CD4-positive, alpha-beta memory T cell (primary cell): ENCODE data around the gene MYBBP1A. TPM values are rescaled to one million over a fixed set of nuclear protein-coding genes. Genes with fewer than 3 reads are reported as not detected.

Experiments used
- CTCF ChIA-PET: fragments of 350-600 bp; sonication (Branson Sonifier 250); formaldehyde crosslinking; loops from one replicate; lab custom pipeline; 2021; ENCODE audit warnings: inconsistent platforms; ENCODE audit not compliant: partially characterized antibody; lab: Charles Lee
- POLR2A ChIA-PET: fragments of 350-600 bp; sonication (Branson Sonifier 250); formaldehyde crosslinking; loops from one replicate; lab custom pipeline; 2021; ENCODE audit not compliant: partially characterized antibody; lab: Charles Lee
- DNase-seq, 5 donors: peaks; one replicate each; pipeline versions ENCODE4 v3.0.0 to v3.0.0-alpha.2; 2020 to 2022; ENCODE audit warnings: mixed read lengths in 1 of 5
- H3K27ac ChIP-seq: one replicate; pipeline ENCODE4 v1.7.0; 2013; ENCODE audit warnings: low read depth, low read length
- H3K27me3 ChIP-seq: 2 replicates; pipeline ENCODE4 v1.7.0; 2013; ENCODE audit warnings: mild to moderate bottlenecking, low read length, moderate library complexity; ENCODE audit not compliant: insufficient read depth
- H3K36me3 ChIP-seq: 2 replicates; pipeline ENCODE4 v1.7.0; 2013; ENCODE audit warnings: mild to moderate bottlenecking, low read length, moderate library complexity; ENCODE audit not compliant: insufficient read depth
- H3K4me1 ChIP-seq: 2 replicates; pipeline ENCODE4 v1.7.0; 2013; ENCODE audit warnings: mild to moderate bottlenecking, low read length, moderate library complexity; ENCODE audit not compliant: insufficient read depth
- H3K4me3 ChIP-seq, 2 donors: one replicate each; pipeline ENCODE4 v1.7.0; 2013; ENCODE audit warnings: low read length in 2 of 2, mild to moderate bottlenecking in 1 of 2
- H3K9me3 ChIP-seq, 2 donors: one replicate each; pipeline ENCODE4 v1.7.0; 2013; ENCODE audit warnings: low read length in 2 of 2, control low read depth in 1 of 2; ENCODE audit not compliant: control insufficient read depth in 1 of 2
- H3K27ac Mint-ChIP-seq, 7 donors: one replicate each; pipeline ENCODE4 v1.8.0; 2020 to 2021; ENCODE audit warnings: mixed read lengths in 7 of 7, mild to moderate bottlenecking in 6 of 7, inconsistent platforms in 3 of 7, moderate library complexity in 3 of 7
- H3K27me3 Mint-ChIP-seq, 2 donors: one replicate each; pipeline ENCODE4 v1.8.0; 2020 to 2021; ENCODE audit warnings: mixed read lengths in 2 of 2
- H3K36me3 Mint-ChIP-seq, 2 donors: one replicate each; pipeline ENCODE4 v1.8.0; 2020 to 2021; ENCODE audit warnings: mixed read lengths in 2 of 2, inconsistent platforms in 1 of 2, mild to moderate bottlenecking in 1 of 2
- H3K4me1 Mint-ChIP-seq, 4 donors: one replicate each; pipeline ENCODE4 v1.8.0; 2020 to 2021; ENCODE audit warnings: mixed read lengths in 4 of 4, mild to moderate bottlenecking in 1 of 4
- H3K4me3 Mint-ChIP-seq, 8 donors: one replicate each; pipeline ENCODE4 v1.8.0; 2020 to 2021; ENCODE audit warnings: mixed read lengths in 8 of 8, mild to moderate bottlenecking in 7 of 8, moderate library complexity in 6 of 8, inconsistent platforms in 3 of 8
- H3K9me3 Mint-ChIP-seq, 8 donors: one replicate each; pipeline ENCODE4 v1.8.0; 2020 to 2021; ENCODE audit warnings: mixed read lengths in 8 of 8, mild to moderate bottlenecking in 5 of 8, inconsistent platforms in 3 of 8, moderate library complexity in 1 of 8
- intact Hi-C: fragments of 100-400 bp; cut with micrococcal nuclease; formaldehyde crosslinking; loops from one replicate; pipeline ENCODE4 v1.15.1; 2023
- polyA plus RNA-seq, 2 donors: library from polyadenylated mRNA; unstranded; fragments of 300-500 nt; fragmentation: Illumina TruSeq; gene quantifications; one replicate each; pipeline ENCODE4 v1.2.3, GENCODE V29; 2021
- total RNA-seq, 2 experiments: library from RNA; stranded (reverse); gene quantifications; one replicate each; pipeline ENCODE4 v1.2.3, GENCODE V29; 2021

Gene MYBBP1A
- total and polyA plus RNA-seq, 4 experiments from 2014 or later = 12.5 to 74.7 (median 54.3) TPM

GRCh38 chr17:4587803-4588202 is 32.6 kb upstream of the MYBBP1A start:
- ChIA-PET POLR2A (no interaction called here), CTCF (interaction anchor here (1.3 kb wide), 1 partner anchor 21 kb away, joined by 3 read pairs; no protein-coding TSS in a partner anchor)
- Mint-ChIP-seq H3K27me3 (peaks cover 28 to 39% of the 10 kb centered on the region in 2 donors), H3K36me3 (no peaks in the 10 kb centered on the region), H3K9me3 (no peaks in the 10 kb centered on the region), H3K4me1 (peaks cover 1 to 10% (median 4%) of the 10 kb centered on the region in 4 donors), H3K27ac (no peak overlapping the region), H3K4me3 (no peak overlapping the region)
- no peaks in the 10 kb centered on the region for H3K36me3 ChIP-seq
- intact Hi-C loops = no loop called here
- H3K9me3 ChIP-seq = no peaks in the 10 kb centered on the region
- H3K27ac ChIP-seq = no peak overlapping the region
- H3K4me1 ChIP-seq = peaks cover 3% of the 10 kb centered on the region
- DNase-seq = no peak
- H3K4me3 ChIP-seq = no peak overlapping the region
- peaks cover 10% of the 10 kb centered on the region for H3K27me3 ChIP-seq

- CTCF ChIA-PET = interaction anchor here (1.3 kb wide), 1 partner anchor 20 kb away, joined by 3 read pairs; no protein-coding TSS in a partner anchor
- Mint-ChIP-seq H3K27ac (no peak overlapping the region), H3K27me3 (peaks cover 29 to 38% of the 10 kb centered on the region in 2 donors), H3K9me3 (no peaks in the 10 kb centered on the region), H3K4me1 (peaks cover 1 to 10% (median 4%) of the 10 kb centered on the region in 4 donors), H3K4me3 (no peak overlapping the region), H3K36me3 (no peaks in the 10 kb centered on the region)
- intact Hi-C loops = no loop called here
- Histone ChIP-seq H3K27me3 (peaks cover 10% of the 10 kb centered on the region), H3K36me3 (no peaks in the 10 kb centered on the region), H3K4me3 (no peak overlapping the region), H3K9me3 (no peaks in the 10 kb centered on the region), H3K27ac (no peak overlapping the region), H3K4me1 (peaks cover 3% of the 10 kb centered on the region)
- no peak for DNase-seq
- POLR2A ChIA-PET = no interaction called here
These were observed 32.0 kb upstream of the MYBBP1A start for GRCh38 chr17:4587195-4587594.

GRCh38 chr17:4586043-4586442 is 30.9 kb upstream of the MYBBP1A start:
- Histone ChIP-seq H3K27me3 (peaks cover 10% of the 10 kb centered on the region), H3K4me3 (no peak overlapping the region), H3K36me3 (no peaks in the 10 kb centered on the region), H3K27ac (no peak overlapping the region), H3K4me1 (peaks cover 3% of the 10 kb centered on the region), H3K9me3 (no peaks in the 10 kb centered on the region)
- H3K4me1 Mint-ChIP-seq = peaks cover 1 to 10% (median 4%) of the 10 kb centered on the region in 4 donors
- peaks cover 33 to 40% of the 10 kb centered on the region in 2 donors for H3K27me3 Mint-ChIP-seq
- CTCF ChIA-PET = no interaction called here
- peak overlapping the region in 4 of 8 donors; percentile 20 to 46 (median 27) for H3K4me3 Mint-ChIP-seq
- POLR2A ChIA-PET = no interaction called here
- intact Hi-C loops = no loop called here
- H3K36me3 Mint-ChIP-seq = no peaks in the 10 kb centered on the region
- DNase-seq = no peak
- H3K9me3 Mint-ChIP-seq = no peaks in the 10 kb centered on the region
- H3K27ac Mint-ChIP-seq = no peak overlapping the region

- Histone ChIP-seq H3K27ac (no peak overlapping the region), H3K4me1 (peaks cover 3% of the 10 kb centered on the region), H3K9me3 (no peaks in the 10 kb centered on the region), H3K27me3 (peaks cover 10% of the 10 kb centered on the region), H3K36me3 (no peaks in the 10 kb centered on the region), H3K4me3 (no peak overlapping the region)
- POLR2A ChIA-PET = no interaction called here
- intact Hi-C loops = no loop called here
- Mint-ChIP-seq H3K9me3 (no peaks in the 10 kb centered on the region), H3K36me3 (no peaks in the 10 kb centered on the region), H3K27ac (no peak overlapping the region), H3K4me1 (peaks cover 1 to 10% (median 4%) of the 10 kb centered on the region in 4 donors), H3K27me3 (peaks cover 33 to 41% of the 10 kb centered on the region in 2 donors), H3K4me3 (no peak overlapping the region)
- CTCF ChIA-PET = no interaction called here
- no peak for DNase-seq
These were observed 30.4 kb upstream of the MYBBP1A start for GRCh38 chr17:4585638-4585994.

GRCh38 chr17:4584917-4585637 is 29.9 kb upstream of the MYBBP1A start:
- CTCF ChIA-PET = no interaction called here
- H3K9me3 Mint-ChIP-seq = no peaks in the 10 kb centered on the region

GRCh38 chr17:4584101-4584916 is 29.1 kb upstream of the MYBBP1A start, which contains the start of gene SMTNL2:
Gene SMTNL2, plus strand, starts transcription at chr17:4584529. Its CDS starts 77 bp downstream, at chr17:4584606.
- Histone ChIP-seq H3K36me3 (no peaks in the 10 kb centered on the region), H3K9me3 (no peaks in the 10 kb centered on the region), H3K27ac (no peak within 1 kb of the TSS), H3K4me3 (no peak within 1 kb of the TSS), H3K4me1 (peaks cover 3% of the 10 kb centered on the region), H3K27me3 (peaks cover 10% of the 10 kb centered on the region)
- DNase-seq = no peak
- intact Hi-C loops = no loop called here
- Mint-ChIP-seq H3K36me3 (no peaks in the 10 kb centered on the region), H3K4me1 (peaks cover 1 to 10% (median 4%) of the 10 kb centered on the region in 4 donors), H3K9me3 (no peaks in the 10 kb centered on the region), H3K27me3 (peaks cover 30 to 36% of the 10 kb centered on the region in 2 donors), H3K4me3 (peak within 1 kb of the TSS; percentile 60 to 77 (median 74)), H3K27ac (no peak within 1 kb of the TSS)
- ChIA-PET POLR2A (interaction anchor here (0.9 kb wide), 1 partner anchor 29 kb away, joined by 4 read pairs; the partner anchor contains the start of gene MYBBP1A), CTCF (interaction anchor here (0.6 kb wide), 1 partner anchor 15 kb away, joined by 3 read pairs; no protein-coding TSS in a partner anchor)

More at GRCh38 chr17:4584917-4585637, 29.9 kb upstream of the MYBBP1A start:
- peaks cover 1 to 10% (median 4%) of the 10 kb centered on the region in 4 donors for H3K4me1 Mint-ChIP-seq
- H3K4me3 ChIP-seq = no peak overlapping the region
- H3K4me1 ChIP-seq = peaks cover 3% of the 10 kb centered on the region
- intact Hi-C loops = no loop called here
- DNase-seq = no peak
- POLR2A ChIA-PET = no interaction called here
- H3K27ac ChIP-seq = no peak overlapping the region
- H3K9me3 ChIP-seq = no peaks in the 10 kb centered on the region
- no peaks in the 10 kb centered on the region for H3K36me3 Mint-ChIP-seq
- peak overlapping the region in 6 of 8 donors; percentile 9 to 58 (median 44) for H3K4me3 Mint-ChIP-seq
- no peaks in the 10 kb centered on the region for H3K36me3 ChIP-seq
- H3K27me3 ChIP-seq = peaks cover 10% of the 10 kb centered on the region
- H3K27me3 Mint-ChIP-seq = peaks cover 30 to 36% of the 10 kb centered on the region in 2 donors
- H3K27ac Mint-ChIP-seq = no peak overlapping the region

GRCh38 chr17:4583782-4584100 is 28.6 kb upstream of the MYBBP1A start:
- Histone ChIP-seq H3K36me3 (no peaks in the 10 kb centered on the region), H3K9me3 (no peaks in the 10 kb centered on the region), H3K27me3 (peaks cover 10% of the 10 kb centered on the region), H3K4me3 (no peak overlapping the region), H3K27ac (no peak overlapping the region), H3K4me1 (peaks cover 3% of the 10 kb centered on the region)
- Mint-ChIP-seq H3K36me3 (no peaks in the 10 kb centered on the region), H3K4me1 (peaks cover 1 to 10% (median 4%) of the 10 kb centered on the region in 4 donors), H3K4me3 (peak overlapping the region; percentile 60 to 77 (median 74)), H3K27me3 (peaks cover 30 to 34% of the 10 kb centered on the region in 2 donors), H3K27ac (no peak overlapping the region), H3K9me3 (no peaks in the 10 kb centered on the region)
- DNase-seq = no peak
- CTCF ChIA-PET = no interaction called here
- POLR2A ChIA-PET = interaction anchor here (0.9 kb wide), 1 partner anchor 29 kb away, joined by 4 read pairs; the partner anchor contains the start of gene MYBBP1A
- intact Hi-C loops = no loop called here
